GM10847 (cell line): Measurements from ENCODE around the gene TFR2.

Experiments used
- POLR2A ChIP-seq: IDR thresholded peaks from 2 replicates; pipeline ENCODE4 v1.6.1; 2011; ENCODE audit not compliant: insufficient read length; ENCODE audit errors: extremely low read depth

TFR2 gene

GRCh38 chr7:100673302-100673941 is 32.1 kb upstream of the TFR2 start, which contains the start of gene GNB2:
GNB2 (plus strand) TSS chr7:100673740; CDS start chr7:100676266, 2,526 bp downstream.
- peak; percentile 40 for TF ChIP-seq POLR2A

- TF ChIP-seq POLR2A, result no peak
These were observed 30.3 kb upstream of the TFR2 start for GRCh38 chr7:100671353-100672327.

GRCh38 chr7:100670074-100670473 is 28.7 kb upstream of the TFR2 start:
- TF ChIP-seq POLR2A, result no peak

- no peak for TF ChIP-seq POLR2A
These were observed 26.7 kb upstream of the TFR2 start for GRCh38 chr7:100668069-100668449.

- no peak for TF ChIP-seq POLR2A
These were observed 26.1 kb upstream of the TFR2 start for GRCh38 chr7:100667331-100668068.

- no peak for TF ChIP-seq POLR2A
These were observed 23.9 kb upstream of the TFR2 start for GRCh38 chr7:100665168-100665726.

GRCh38 chr7:100655908-100656674 is 14.7 kb upstream of the TFR2 start, which contains the start of gene ACTL6B:
ACTL6B (minus strand) TSS chr7:100656448; CDS start chr7:100656354, 94 bp downstream.
- no peak for TF ChIP-seq POLR2A

- no peak for TF ChIP-seq POLR2A
These were observed 13.8 kb upstream of the TFR2 start for GRCh38 chr7:100654908-100655831.

GRCh38 chr7:100649826-100650565 is 8.6 kb upstream of the TFR2 start:
- TF ChIP-seq POLR2A, result no peak

- TF ChIP-seq POLR2A, result no peak
These were observed 1.2 kb upstream of the TFR2 start for GRCh38 chr7:100642534-100642907.

- no peak for TF ChIP-seq POLR2A
These were observed 645 bp upstream of the TFR2 start for GRCh38 chr7:100641860-100642533.
